GM21423 (cell line): ENCODE data around the gene PLAA.

Experiments
- ATAC-seq: cut with Tn5 transposase; IDR thresholded peaks from one replicate; pipeline ENCODE4 v1.9.1; 2021; ENCODE audit warnings: mild to moderate bottlenecking, moderate library complexity; ENCODE audit not compliant: unreplicated experiment

The PLAA gene

GRCh38 chr9:26946753-26947727 is at the start of gene PLAA:
PLAA (minus strand) TSS chr9:26947242; CDS start chr9:26947045, 197 bp downstream.
- peak; percentile 99 for ATAC-seq

- no peak for ATAC-seq
These were observed 48.8 kb upstream of the PLAA start for GRCh38 chr9:26995810-26996209.

GRCh38 chr9:26983340-26983739 is 36.3 kb upstream of the PLAA start:
- ATAC-seq = peak; percentile 83

- no peak for ATAC-seq
These were observed 29.0 kb upstream of the PLAA start for GRCh38 chr9:26975728-26976707.

- ATAC-seq = no peak
These were observed 27.9 kb upstream of the PLAA start for GRCh38 chr9:26974927-26975326.

- ATAC-seq = no peak
These were observed 26.9 kb upstream of the PLAA start for GRCh38 chr9:26973989-26974388.

GRCh38 chr9:26971721-26972120 is 24.7 kb upstream of the PLAA start:
- no peak for ATAC-seq

- ATAC-seq = no peak
These were observed 9.8 kb upstream of the PLAA start for GRCh38 chr9:26956860-26957233.

- ATAC-seq = peak; percentile 99
These were observed 9.1 kb upstream of the PLAA start, which contains the start of gene IFT74 for GRCh38 chr9:26955921-26956859. IFT74 (plus strand) TSS chr9:26956412; CDS start chr9:26961968, 5,556 bp downstream.

- ATAC-seq = peak; percentile 29
These were observed 8.3 kb upstream of the PLAA start for GRCh38 chr9:26955222-26955903.

GRCh38 chr9:26954050-26954508 is 7.0 kb upstream of the PLAA start:
- peak; percentile 28 for ATAC-seq

GRCh38 chr9:26951794-26952193 is 4.8 kb upstream of the PLAA start:
- no peak for ATAC-seq

GRCh38 chr9:26950521-26950920 is 3.5 kb upstream of the PLAA start:
- ATAC-seq = no peak

GRCh38 chr9:26949637-26950069 is 2.6 kb upstream of the PLAA start:
- no peak for ATAC-seq

- no peak for ATAC-seq
These were observed 694 bp upstream of the PLAA start for GRCh38 chr9:26947736-26948135.

- no peak for ATAC-seq
These were observed 1.5 kb downstream of the PLAA start for GRCh38 chr9:26945591-26945990.

GRCh38 chr9:26940779-26941178 is 6.3 kb downstream of the PLAA start:
- no peak for ATAC-seq

- no peak for ATAC-seq
These were observed 6.9 kb downstream of the PLAA start for GRCh38 chr9:26939955-26940711.
